Keratinocyte (primary cell): Measurements from ENCODE around the gene SLC66A1. TPM values are rescaled to one million over a fixed set of nuclear protein-coding genes. Genes with fewer than 3 reads are reported as not detected.

Experiments
- DNase-seq: peaks from one replicate; pipeline ENCODE4 v3.0.0-alpha.2; 2011; ENCODE audit warnings: low read depth, missing footprints, low spot score
- FAIRE-seq: peaks from 2 replicates; lab custom pipeline; 2011; peaks lifted over from hg19 to GRCh38; lab: Jason Lieb, UNC
- H2AFZ ChIP-seq: 2 replicates; pipeline ENCODE4 v1.6.0; 2012; ENCODE audit warnings: low read length, control low read depth, inconsistent platforms; ENCODE audit not compliant: control insufficient read depth
- H3K27ac ChIP-seq: 2 replicates; pipeline ENCODE4 v1.5.1; 2011; ENCODE audit warnings: low read length; ENCODE audit not compliant: control insufficient read depth, insufficient read depth
- H3K27me3 ChIP-seq: 3 replicates; pipeline ENCODE4 v1.6.0; 2011; ENCODE audit warnings: low read length; ENCODE audit not compliant: control insufficient read depth, insufficient read depth; ENCODE audit errors: extremely low read depth
- H3K36me3 ChIP-seq, 2 experiments: 2 replicates in 1 of 2; 3 replicates in 1 of 2; pipeline ENCODE4 v1.5.1; 2011; ENCODE audit warnings: low read length in 2 of 2, mild to moderate bottlenecking in 1 of 2; ENCODE audit not compliant: control insufficient read depth in 2 of 2, insufficient read depth in 2 of 2; ENCODE audit errors: extremely low read depth in 1 of 2
- H3K4me1 ChIP-seq: 3 replicates; pipeline ENCODE4 v1.5.1; 2011; ENCODE audit warnings: low read length; ENCODE audit not compliant: control insufficient read depth, insufficient read depth; ENCODE audit errors: extremely low read depth
- H3K4me2 ChIP-seq: 3 replicates; pipeline ENCODE4 v1.6.0; 2011; ENCODE audit warnings: low read depth, low read length; ENCODE audit not compliant: control insufficient read depth, insufficient read depth; ENCODE audit errors: extremely low read depth
- H3K4me3 ChIP-seq, 3 experiments: fragments of 200-600 bp in 1 of 3; sonication (generic) in 1 of 3; 2 replicates in 2 of 3; 3 replicates in 1 of 3; pipeline ENCODE4 v1.5.1; 2011 to 2016; ENCODE audit warnings: low read length in 3 of 3, mild to moderate bottlenecking in 3 of 3, control low read depth in 2 of 3, inconsistent platforms in 1 of 3, low read depth in 1 of 3, mixed read lengths in 1 of 3, mixed run types in 1 of 3, moderate library complexity in 1 of 3; ENCODE audit not compliant: control insufficient read depth in 2 of 3, insufficient read depth in 2 of 3; ENCODE audit errors: extremely low read depth in 1 of 3
- H3K79me2 ChIP-seq: 2 replicates; pipeline ENCODE4 v1.6.0; 2012; ENCODE audit warnings: low read length; ENCODE audit not compliant: control insufficient read depth, insufficient read depth
- H3K9ac ChIP-seq: 3 replicates; pipeline ENCODE4 v1.6.0; 2011; ENCODE audit warnings: low read length; ENCODE audit not compliant: control insufficient read depth, insufficient read depth; ENCODE audit errors: extremely low read depth
- H3K9me1 ChIP-seq: 3 replicates; pipeline ENCODE4 v1.6.0; 2011; ENCODE audit warnings: low read length; ENCODE audit not compliant: control insufficient read depth, insufficient read depth; ENCODE audit errors: extremely low read depth
- H3K9me3 ChIP-seq: 2 replicates; pipeline ENCODE4 v1.5.1; 2012; ENCODE audit warnings: low read depth, low read length; ENCODE audit not compliant: control insufficient read depth
- H4K20me1 ChIP-seq: 3 replicates; pipeline ENCODE4 v1.6.0; 2011; ENCODE audit warnings: low read length; ENCODE audit not compliant: control insufficient read depth, insufficient read depth; ENCODE audit errors: extremely low read depth
- EZH2 ChIP-seq: IDR thresholded peaks from one replicate; pipeline ENCODE4 v1.6.1; 2012; ENCODE audit warnings: inconsistent platforms, mild to moderate bottlenecking, low read length, moderate library complexity
- dilution Hi-C: fragments of 300-500 bp; cut with MboI; formaldehyde crosslinking; loops from one replicate; pipeline ENCODE4 v1.7.0; 2020; ENCODE audit warnings: low sequenced_read_pairs; ENCODE audit not compliant: extremely low pct_ligation_motif_present
- polyA plus RNA-seq, 5 experiments: library from polyadenylated mRNA; depleted of rRNA in 3 of 5; stranded (reverse) in 3 of 5; stranded (forward) in 1 of 5; unstranded in 1 of 5; fragments of >200 nt; gene quantifications; 1 replicate in 1 of 5; 2 replicates in 3 of 5; 3 replicates in 1 of 5; pipeline versions ENCODE4 v1.2.1 to v1.2.3, GENCODE V29; 2011 to 2012; ENCODE audit warnings: missing spikeins in 2 of 5, low read depth in 1 of 5, low replicate concordance in 1 of 5
- TF ChIP-seq, protein P1 (sequence below), 3 experiments: IDR thresholded peaks in 1 of 3; conservative IDR thresholded peaks in 1 of 3; optimal IDR thresholded peaks in 1 of 3; 2 replicates in 2 of 3; 3 replicates in 1 of 3; pipeline versions ENCODE3 to v1.5.1; 2011; ENCODE audit warnings: low read length in 3 of 3, mild to moderate bottlenecking in 3 of 3, moderate library complexity in 2 of 3, control low read depth in 1 of 3, inconsistent platforms in 1 of 3; ENCODE audit not compliant: insufficient read depth in 2 of 3; ENCODE audit errors: extremely low read depth in 1 of 3

SLC66A1 gene
- polyA plus RNA-seq, 1 donor (not counting 4 experiments of a cell fraction or from before 2014, with no cell fraction given), result 8.0 TPM

DNA sequence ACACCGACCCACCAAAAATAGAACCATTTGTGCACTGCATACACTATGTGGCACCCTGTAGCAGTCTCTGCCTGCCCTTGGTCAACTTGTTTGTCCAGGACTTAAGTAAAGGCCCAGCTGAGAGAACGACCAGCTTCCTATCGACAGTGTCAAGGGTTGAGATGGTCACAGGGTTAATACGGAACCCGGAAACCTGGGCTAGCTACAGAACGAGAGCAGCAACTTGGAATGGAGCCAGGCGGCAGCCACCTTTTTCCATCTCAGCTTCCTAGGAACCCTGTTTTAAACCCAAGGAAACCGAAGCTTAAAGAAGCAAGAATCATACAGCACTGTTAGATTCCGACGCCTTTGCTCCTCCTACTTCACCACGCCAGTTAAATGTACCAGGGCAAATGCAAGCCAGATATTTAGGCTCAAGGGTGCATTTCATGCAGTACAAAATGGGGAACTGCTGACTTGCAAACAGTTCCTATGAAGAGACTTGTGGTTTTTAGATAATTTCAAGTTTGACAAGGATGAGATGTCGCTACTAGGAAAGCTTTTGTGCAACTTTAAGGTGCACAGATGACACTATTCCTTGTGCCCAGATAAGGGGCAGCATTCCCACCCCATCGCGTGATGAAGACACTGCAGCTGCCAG, 35.5 kb downstream of the SLC66A1 start:
- Histone ChIP-seq H3K9ac (no peak overlapping the region), H3K9me1 (no peaks in the 10 kb centered on the region), H3K4me3 (no peak overlapping the region), H2AFZ (no peak overlapping the region), H3K4me1 (no peaks in the 10 kb centered on the region), H4K20me1 (no peaks in the 10 kb centered on the region), H3K4me2 (no peak overlapping the region), H3K79me2 (no peaks in the 10 kb centered on the region), H3K27me3 (no peaks in the 10 kb centered on the region), H3K27ac (no peak overlapping the region), H3K36me3 (peaks cover 23 to 45% of the 10 kb centered on the region in 2 experiments), H3K9me3 (no peaks in the 10 kb centered on the region)
- dilution Hi-C loops, result no loop called here
- TF ChIP-seq, protein P1, sequence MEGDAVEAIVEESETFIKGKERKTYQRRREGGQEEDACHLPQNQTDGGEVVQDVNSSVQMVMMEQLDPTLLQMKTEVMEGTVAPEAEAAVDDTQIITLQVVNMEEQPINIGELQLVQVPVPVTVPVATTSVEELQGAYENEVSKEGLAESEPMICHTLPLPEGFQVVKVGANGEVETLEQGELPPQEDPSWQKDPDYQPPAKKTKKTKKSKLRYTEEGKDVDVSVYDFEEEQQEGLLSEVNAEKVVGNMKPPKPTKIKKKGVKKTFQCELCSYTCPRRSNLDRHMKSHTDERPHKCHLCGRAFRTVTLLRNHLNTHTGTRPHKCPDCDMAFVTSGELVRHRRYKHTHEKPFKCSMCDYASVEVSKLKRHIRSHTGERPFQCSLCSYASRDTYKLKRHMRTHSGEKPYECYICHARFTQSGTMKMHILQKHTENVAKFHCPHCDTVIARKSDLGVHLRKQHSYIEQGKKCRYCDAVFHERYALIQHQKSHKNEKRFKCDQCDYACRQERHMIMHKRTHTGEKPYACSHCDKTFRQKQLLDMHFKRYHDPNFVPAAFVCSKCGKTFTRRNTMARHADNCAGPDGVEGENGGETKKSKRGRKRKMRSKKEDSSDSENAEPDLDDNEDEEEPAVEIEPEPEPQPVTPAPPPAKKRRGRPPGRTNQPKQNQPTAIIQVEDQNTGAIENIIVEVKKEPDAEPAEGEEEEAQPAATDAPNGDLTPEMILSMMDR (optimal IDR thresholded peaks at IDR 0.05 in 1 of 3, IDR thresholded peaks at IDR 0.05 in 1 of 3, conservative IDR thresholded peaks at IDR 0.05 in 1 of 3; ENCODE audit: extremely low read depth in 1 of 3, insufficient read depth in 2 of 3, low read length in 3 of 3), result no peak
- TF ChIP-seq EZH2, result no peak
- FAIRE-seq (no peak), DNase-seq (no peak)

DNA sequence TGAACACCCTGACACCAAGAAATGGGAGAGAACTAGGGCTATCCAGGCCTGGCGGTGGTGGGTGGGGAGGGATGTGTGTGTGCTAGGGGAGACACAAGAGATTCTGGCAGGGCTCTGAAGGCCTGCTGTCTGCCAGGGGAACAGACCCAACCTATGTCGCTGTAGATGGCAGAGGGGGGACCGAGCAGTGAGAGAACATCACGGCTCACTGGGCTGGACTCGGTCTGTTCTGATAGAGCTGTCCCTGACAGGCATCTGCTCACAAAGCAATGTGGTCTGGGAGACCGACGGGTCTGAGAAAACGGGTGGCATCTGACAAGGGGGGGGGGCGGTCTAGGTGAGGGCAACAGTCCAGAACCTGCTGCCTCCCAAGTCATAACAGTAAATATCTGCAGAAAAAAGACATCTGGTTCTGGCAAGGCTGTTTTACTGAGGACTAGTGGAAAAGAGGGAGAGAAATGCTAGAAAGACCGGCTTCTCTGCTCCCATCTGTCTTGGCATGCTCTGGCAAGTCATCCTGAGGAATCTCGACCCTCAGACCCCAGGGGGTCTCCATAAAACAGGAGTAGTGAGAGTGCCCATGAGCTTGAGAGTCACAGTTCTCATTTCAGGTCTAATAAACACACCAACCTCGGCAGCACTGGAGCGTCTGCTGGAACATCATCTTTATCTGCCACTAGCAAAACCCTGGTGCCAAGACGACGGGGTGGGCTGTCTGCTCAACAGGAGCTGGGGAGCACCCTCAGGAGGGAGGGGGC, 36.5 kb downstream of the SLC66A1 start:
- no peaks in the 10 kb centered on the region for H3K9me1 ChIP-seq
- FAIRE-seq (no peak), DNase-seq (no peak)
- H3K9me3 ChIP-seq, result no peaks in the 10 kb centered on the region
- H3K4me2 ChIP-seq, result no peak overlapping the region
- H3K27me3 ChIP-seq, result no peaks in the 10 kb centered on the region
- TF ChIP-seq EZH2, result no peak
- TF ChIP-seq, protein P1 (optimal IDR thresholded peaks at IDR 0.05 in 1 of 3, IDR thresholded peaks at IDR 0.05 in 1 of 3, conservative IDR thresholded peaks at IDR 0.05 in 1 of 3; ENCODE audit: extremely low read depth in 1 of 3, insufficient read depth in 2 of 3, low read length in 3 of 3), result no peak
- H3K36me3 ChIP-seq, result peaks cover 17 to 43% of the 10 kb centered on the region in 2 experiments
- H4K20me1 ChIP-seq, result no peaks in the 10 kb centered on the region
- no peak overlapping the region for H3K27ac ChIP-seq
- no peaks in the 10 kb centered on the region for H3K4me1 ChIP-seq
- dilution Hi-C loops, result no loop called here
- H2AFZ ChIP-seq, result no peak overlapping the region
- no peak overlapping the region for H3K4me3 ChIP-seq
- H3K9ac ChIP-seq, result no peak overlapping the region
- no peaks in the 10 kb centered on the region for H3K79me2 ChIP-seq
